GM19328 (cell line): ENCODE results near the gene EDDM3A.
"Not testable (repeated sequence)": the region's sequence is repeated elsewhere in the genome, so short reads cannot be mapped to it uniquely, and the experiment has no call there.

Source experiments
- ATAC-seq: cut with Tn5 transposase; IDR thresholded peaks from one replicate; pipeline ENCODE4 v1.9.1; 2021; ENCODE audit warnings: mild to moderate bottlenecking, moderate library complexity; ENCODE audit not compliant: unreplicated experiment

The EDDM3A gene, protein sequence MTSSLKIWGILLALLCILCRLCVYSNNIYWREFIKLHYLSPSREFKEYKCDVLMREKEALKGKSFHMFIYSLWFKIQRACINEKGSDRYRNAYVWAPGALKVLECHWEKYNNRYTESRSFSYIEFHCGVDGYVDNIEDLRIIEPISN

DNA sequence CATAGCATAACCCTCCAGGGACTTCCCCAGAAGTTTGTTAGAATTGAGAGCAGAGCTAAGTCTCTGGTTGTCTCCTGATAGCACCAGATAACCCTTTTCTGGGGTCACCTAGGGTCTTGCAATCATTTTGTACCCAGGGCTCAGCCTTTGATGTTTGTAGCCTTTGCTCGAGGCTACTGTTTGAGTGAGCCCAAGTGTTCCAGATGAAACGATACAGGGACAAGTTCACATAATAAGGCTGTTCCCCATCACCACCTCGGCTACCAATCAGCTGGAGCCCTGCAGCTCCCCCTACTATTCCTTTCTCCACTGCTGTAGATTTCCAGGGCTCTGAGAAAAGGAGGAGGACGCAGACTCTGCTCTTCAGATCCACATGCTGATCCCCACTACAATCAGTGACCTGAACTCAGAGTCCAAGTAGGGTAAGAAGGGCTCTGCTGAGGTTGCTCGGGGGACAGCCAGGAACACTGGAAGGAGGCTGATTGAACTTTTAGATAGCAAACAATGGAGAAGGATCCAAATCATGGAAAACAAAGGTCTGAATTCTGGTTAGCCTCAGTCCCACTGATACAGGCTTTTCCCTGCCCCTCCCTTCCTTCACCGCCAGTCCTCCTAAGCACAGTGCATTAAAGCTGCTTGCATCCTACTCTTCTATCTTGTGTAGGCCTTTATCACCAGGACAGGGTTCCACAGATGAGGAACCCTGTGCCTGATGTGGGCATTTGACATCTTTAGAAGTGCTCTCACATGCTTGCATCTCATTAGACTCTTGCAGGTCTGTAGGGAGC is at the start of gene EDDM3A:
Gene EDDM3A (plus strand): TSS at position 317 of the 788 bp plus-strand sequence. CDS start 1,694 bp downstream, outside the sequence.
- ATAC-seq = no peak

- ATAC-seq = no peak
Measured at GRCh38 chr14:20696764-20697163, 48.9 kb upstream of the EDDM3A start.

GRCh38 chr14:20697273-20698017 is 48.2 kb upstream of the EDDM3A start:
- no peak for ATAC-seq

DNA sequence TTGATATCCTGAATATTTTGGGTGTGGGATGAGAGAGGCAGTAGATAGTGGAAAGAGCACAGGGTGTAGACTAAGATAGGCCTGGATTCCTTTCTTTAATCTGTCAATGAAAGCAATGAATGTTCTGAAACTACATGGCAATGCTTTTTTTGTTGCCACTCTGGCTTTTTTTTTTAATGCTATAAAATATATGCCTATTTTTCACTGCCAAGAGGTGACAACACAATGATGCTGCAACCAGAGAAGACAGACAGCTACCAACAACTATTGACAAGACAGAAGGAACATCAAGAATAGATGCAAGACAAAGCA is 47.7 kb upstream of the EDDM3A start:
- ATAC-seq = no peak

DNA sequence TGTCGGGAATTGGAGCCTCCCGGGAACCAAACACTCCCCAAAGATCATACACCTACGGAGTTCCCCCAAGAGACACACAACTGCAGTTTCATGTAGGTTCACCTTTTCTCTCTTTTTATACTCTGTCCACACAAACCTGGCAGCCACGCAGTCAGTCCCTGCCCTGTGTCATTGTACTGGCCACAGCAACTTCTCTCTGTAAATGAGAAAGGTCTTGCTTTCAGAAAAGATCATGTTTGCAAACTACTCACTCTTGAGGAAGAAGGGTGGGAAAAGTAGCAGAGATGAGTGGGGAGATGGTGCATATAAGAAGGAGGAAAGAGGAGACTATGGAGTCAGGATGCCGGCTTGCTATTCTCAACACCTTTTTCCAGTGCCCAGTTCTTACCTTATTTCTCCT is 46.8 kb upstream of the EDDM3A start:
- no peak for ATAC-seq

- ATAC-seq = no peak
Measured at GRCh38 chr14:20699931-20700330, 45.8 kb upstream of the EDDM3A start.

GRCh38 chr14:20700965-20701364 is 44.7 kb upstream of the EDDM3A start:
- ATAC-seq = not testable (repeated sequence)

DNA sequence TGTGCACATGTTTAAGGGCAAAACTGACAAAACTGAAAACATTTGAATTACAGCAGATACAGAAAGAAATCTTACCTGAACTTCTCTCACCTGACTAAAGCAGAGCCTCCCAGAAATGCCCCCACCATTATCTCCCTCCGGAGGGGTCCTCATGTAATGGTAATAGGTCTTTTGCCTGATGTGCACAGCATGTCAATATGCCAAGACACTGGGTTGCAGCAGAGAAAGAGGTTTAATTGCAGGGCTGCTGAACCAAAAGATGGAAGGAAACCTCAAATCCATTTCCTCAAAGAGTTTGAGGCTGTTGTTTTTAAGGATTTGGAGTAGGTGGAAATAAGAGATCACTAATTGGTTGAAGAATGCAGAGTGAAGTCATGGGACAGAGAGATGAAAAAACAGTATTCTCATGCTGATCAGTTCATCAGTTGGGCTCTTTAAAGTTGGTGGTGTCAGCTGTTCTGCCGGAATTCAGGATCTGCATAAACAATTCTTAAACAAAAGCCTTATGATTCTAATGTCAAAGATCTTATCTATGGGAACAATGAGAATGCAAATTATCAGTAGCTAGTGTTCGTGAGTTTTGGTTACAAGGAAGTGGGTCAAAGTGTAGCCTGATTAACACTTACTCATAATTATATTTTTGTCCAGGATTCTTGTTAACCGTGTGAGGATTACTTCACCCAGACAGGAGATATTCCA is 38.9 kb upstream of the EDDM3A start:
- no peak for ATAC-seq

- ATAC-seq = no peak
Measured at GRCh38 chr14:20707622-20708021, 38.1 kb upstream of the EDDM3A start.

GRCh38 chr14:20711261-20711660 is 34.4 kb upstream of the EDDM3A start:
- ATAC-seq = no peak

DNA sequence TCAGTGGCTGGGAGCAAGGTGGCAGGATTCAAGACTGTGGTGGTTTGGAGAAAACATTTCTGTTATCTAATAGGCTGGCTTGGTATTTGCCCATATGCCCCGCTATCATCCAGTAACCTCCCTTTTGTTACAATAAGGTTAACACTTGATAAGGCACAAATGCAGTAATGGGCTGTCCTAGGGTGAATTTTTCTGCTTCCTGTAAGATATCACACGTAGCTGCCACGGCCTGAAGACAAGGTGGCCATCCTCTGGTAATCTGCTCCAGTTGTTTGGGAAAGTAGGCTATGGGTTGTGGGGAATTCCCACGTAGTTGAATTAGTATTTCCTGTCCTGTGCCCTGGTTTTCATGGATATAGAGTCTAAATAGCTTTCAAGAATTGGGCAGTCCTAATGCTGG is 34.0 kb upstream of the EDDM3A start:
- no peak for ATAC-seq

GRCh38 chr14:20712904-20713303 is 32.8 kb upstream of the EDDM3A start:
- ATAC-seq = no peak

DNA sequence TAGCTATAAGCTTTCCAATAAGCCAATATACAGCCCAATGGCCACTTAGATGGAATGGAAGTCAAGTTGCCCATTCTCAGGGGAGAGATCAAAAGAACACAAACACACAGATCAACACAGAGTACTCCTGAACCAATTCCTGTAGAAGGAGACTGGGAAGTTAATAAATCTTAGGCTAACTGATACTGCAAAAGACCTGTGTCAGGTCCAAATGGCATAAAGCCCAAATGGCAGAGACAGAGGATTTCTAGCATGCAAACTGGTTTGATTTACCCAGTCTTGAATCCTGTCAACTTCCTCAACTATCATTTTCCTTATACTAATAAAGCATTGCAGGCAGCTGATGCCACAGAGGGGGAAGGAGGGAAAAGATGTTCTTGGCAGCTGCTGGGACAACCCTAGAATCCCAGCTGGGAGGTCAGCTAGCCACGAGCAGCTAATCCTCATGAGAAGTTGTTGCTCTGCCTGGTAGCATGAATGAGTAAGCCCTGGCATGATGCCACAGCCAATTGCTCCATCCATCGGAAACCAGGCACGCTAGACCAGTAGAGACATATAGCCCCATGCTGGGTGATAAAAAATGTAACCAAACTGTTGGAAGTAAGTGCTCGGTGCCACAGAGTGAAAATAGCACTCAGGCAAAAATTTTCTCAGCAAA is 31.0 kb upstream of the EDDM3A start:
- no peak for ATAC-seq

DNA sequence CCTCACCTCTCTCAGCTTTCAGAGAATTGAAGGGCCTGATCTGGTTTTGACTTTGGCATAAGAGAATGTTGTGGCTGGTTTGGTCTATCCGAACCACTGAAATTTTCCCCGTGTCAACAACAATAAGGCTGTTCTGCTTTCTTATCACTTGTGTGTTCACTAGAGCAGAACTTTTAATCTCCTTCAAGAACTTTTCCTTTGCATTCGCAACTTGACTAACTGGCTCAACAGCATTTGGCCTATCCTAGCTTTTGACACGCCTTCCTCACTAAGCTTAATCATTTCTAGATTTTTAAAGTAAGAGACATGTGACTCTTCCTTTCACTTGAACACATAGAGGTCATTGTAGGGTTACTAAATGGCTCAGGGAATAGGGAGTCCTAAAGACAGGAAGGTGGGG is 25.9 kb upstream of the EDDM3A start:
- no peak for ATAC-seq

DNA sequence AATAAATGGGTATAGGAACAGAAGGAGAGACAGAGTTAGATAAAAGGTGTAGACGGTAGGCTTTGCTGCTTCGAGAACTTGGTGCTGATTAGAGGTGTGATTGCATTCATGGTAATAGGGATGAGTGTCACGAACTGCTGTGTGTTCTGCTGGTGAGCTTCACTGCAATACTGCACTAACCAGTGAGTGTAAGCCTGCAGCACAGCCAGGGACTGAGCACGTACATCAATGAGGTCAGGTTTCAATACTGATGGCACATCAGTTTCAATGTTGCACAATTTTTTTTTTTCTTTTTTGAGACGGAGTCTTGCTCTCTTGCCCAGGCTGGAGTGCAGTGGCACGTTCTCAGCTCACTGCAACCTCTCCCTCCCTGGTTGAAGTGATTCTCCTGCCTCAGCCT is 24.9 kb upstream of the EDDM3A start:
- no peak for ATAC-seq

- ATAC-seq = no peak
Measured at GRCh38 chr14:20722016-20722415, 23.7 kb upstream of the EDDM3A start.

DNA sequence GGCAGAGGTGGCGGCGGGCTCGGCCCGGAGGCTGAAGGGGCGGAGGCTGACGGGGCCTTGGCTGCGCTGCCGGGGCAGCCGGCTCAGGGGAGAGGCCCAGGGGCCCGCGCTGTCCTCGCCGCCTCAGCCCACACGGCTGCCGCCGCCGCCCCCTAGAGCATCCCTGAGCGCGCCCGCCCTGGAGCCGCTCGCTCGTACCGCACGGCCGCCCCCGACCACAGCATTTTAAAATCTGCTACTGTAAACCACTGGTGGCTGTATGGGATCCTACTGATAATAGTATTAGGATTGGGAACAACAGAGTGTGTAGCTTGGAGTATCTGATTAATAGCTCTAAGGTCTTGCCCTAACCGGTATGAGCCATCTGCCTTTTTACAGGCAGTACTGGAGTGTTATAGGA is 22.2 kb upstream of the EDDM3A start:
- no peak for ATAC-seq

GRCh38 chr14:20726121-20726520 is 19.6 kb upstream of the EDDM3A start:
- not testable (repeated sequence) for ATAC-seq

GRCh38 chr14:20726531-20726930 is 19.2 kb upstream of the EDDM3A start:
- ATAC-seq = no peak

- ATAC-seq = no peak
Measured at GRCh38 chr14:20730891-20731290, 14.8 kb upstream of the EDDM3A start.

DNA sequence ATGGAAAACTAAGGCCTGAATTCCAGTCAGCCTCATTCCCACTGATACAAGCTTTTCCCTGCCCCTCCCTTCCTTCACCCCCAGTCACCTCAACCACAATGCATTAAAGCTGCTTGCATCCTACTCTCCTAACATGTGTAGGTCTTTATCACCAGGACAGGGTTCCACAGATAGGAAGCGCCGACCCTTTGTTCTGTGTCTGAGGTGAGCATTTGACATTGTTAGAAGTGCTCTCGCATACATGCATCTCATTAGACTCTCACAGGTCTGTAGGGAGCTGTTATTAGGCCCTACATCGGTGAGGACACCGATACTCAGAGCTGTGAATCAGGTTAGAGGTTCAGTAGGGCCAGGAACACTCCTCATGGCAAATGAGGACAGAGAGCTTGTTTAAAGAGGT is 13.2 kb upstream of the EDDM3A start:
- ATAC-seq = no peak
